Activated CD8-positive, alpha-beta memory T cell treated with anti-CD3 and anti-CD28 coated beads for 48 hours (primary cell): ENCODE results near the gene TMEM72.

ENCODE experiments used
- DNase-seq, 3 experiments: peaks; one replicate each; pipeline ENCODE4 v3.0.0-alpha.2; 2020; ENCODE audit warnings: low read depth in 2 of 3, low spot score in 2 of 3

TMEM72 gene

GRCh38 chr10:44978570-44979280, 67.6 kb downstream of the TMEM72 start, which contains the start of gene DEPP1:
DEPP1 (minus strand) TSS chr10:44978809; CDS start chr10:44978030, 779 bp downstream.
- no peak for DNase-seq

- no peak for DNase-seq
Measured at GRCh38 chr10:44979281-44980191, 68.4 kb downstream of the TMEM72 start.

DNA sequence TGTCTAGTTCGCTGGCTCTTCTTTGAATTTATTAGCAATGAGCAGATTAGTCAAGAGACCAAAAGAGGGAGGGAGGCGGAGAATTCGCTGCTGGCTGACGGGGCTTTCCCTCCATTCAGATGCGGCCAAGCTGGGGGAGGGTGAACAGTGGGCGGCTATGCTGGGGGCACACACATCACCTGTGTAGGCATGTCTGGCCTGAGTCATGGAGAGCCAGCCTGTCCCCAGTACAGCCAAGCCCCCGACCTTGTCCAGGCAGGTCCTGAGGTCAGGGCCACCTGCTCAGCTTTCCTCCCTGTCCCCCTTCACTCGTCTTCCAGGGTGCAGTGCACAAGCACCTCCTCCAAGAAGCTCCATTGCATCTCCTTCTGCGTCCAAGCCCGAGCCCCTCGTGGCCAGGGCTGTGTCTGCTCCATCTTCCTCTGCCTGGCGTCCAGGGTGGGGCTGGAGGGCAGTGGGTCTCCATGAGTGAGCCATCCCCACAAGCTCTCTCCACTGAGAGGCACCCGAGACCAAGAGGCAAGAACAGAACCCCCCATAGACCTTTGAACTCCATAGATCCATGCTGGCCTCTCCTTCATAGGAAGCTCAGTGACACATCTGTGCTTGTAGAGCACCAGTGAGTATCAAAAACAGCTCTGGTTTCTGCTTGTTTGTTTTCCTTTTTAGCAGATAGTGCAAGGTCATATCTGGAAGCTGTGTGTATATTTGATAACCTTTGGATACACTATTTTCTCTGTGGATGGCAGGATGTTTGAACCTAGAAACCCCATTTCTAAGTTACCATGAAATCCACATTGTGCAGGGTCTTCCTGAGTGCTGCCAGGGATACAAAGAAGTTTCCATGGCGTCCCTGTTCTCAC, 69.4 kb downstream of the TMEM72 start:
- DNase-seq, result no peak

DNA sequence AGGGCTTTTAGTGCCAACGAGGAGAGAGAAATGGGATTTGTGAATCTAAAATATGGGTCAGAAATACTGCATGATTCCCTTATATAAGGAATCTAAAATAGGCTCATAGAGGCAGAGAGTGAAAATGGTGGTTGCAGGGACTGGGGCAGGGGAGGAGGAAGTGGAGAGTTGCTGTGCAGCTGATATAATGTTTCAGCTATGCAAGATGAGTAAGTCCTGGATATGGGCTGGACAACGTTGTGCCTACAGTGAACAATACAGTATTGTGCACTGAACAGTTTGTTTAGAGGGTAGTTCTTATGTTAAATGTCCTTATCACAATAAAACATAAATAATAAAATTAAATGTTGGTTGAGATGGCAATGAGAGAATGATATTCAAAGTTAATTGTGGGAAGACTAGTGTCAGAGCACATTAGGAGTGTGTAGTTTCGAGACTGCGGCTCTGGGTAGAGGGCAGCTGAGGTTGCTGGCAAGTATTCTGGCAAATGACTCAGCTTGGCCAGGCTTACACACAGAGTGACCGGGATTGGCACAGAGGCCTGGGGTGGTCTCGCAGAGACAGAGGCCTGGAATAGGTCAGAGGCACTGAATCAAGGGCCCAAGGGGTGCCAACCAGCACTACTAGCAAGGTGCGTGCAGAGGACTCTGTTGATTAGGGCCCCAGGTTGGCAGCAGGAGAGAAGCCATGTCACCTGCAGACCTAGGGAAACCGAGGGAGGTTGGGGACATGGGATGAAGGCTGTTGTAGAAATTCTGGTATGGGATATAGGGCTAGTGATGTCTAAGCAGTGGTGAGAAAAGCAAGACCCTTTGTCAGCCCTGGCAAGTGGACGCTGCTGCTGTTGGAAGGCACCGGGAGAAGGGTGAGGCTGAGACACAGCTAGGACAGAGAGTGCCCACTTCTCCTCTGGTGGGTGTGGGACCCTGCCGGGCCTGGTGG, 70.3 kb downstream of the TMEM72 start:
- no peak for DNase-seq

- no peak for DNase-seq
Measured at GRCh38 chr10:44982114-44982460, 71.0 kb downstream of the TMEM72 start.

- DNase-seq, result no peak
Measured at GRCh38 chr10:44982496-44982895, 71.4 kb downstream of the TMEM72 start.

DNA sequence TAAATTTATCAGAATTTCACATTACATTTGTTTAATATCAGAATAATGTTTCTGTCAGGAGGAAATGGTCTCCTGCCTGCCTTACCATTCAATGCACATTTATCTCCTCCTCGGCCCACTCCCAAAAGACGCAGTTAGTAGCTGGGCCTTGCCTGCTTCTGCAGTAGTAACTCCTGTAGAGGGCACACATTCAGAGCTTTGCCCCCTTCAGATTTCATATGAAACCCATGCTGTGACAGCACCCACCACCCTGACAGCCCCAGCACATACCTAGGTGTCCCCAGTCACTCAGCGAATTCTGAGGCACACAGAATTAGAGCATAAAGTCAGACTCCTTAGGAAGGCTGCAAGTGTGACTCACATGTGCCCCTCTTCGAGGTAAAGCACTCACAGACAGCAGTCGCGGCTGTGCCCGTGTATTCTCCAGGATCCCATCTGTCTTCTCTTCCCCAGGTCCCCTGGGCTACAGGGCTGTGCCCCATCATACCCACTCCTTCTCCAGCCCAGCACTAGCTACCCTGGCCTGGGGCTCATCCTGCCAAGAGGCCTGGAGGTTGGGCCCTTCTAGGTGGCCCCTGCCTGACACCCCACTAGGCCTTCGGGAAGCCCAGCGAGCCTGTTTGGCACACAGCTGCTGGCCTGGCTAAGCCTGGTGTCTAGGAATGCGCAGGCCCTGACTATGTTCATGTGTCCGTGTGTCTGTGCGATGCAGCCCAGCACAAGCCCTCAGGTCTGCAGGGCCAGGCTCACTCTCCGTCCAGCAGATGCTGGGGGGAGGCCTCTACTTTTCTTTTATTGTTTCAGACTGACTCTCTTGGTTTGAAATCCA, 72.1 kb downstream of the TMEM72 start:
- DNase-seq, result no peak

DNA sequence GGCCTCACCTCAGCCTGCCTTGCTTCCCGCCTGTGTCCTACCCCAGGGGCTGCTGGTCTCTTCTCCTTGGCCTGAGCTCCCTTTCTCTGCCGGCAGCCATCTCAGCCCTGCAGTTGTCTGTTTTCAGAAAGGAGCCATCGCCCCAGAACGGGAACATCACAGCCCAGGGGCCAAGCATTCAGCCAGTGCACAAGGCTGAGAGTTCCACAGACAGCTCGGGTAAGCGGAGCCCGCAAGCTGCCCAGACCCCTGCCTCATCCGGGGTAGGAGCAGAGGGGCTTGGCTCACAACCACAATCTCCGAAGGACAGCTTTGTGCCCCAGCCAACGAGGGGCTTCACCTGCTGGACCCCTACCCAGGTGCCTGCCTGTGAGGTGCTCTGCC, 72.8 kb downstream of the TMEM72 start:
- no peak for DNase-seq

DNA sequence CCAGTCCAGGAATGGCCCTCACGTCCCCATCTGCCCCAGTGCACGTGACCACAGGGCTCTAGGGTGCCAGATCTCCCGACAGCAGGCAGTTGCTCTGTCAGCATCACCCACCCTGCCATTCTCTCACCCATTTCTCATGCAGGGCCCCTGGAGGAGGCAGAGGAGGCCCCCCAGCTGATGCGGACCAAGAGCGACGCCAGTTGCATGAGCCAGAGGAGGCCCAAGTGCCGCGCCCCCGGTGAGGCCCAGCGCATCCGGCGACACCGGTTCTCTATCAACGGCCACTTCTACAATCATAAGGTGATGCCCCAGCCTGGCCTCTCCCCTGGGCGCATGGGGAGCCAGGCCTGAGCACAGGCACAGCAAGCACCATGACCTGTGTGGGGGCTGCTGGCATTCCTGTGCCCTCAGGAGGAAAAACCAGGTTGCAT, 73.5 kb downstream of the TMEM72 start:
- DNase-seq, result no peak

DNA sequence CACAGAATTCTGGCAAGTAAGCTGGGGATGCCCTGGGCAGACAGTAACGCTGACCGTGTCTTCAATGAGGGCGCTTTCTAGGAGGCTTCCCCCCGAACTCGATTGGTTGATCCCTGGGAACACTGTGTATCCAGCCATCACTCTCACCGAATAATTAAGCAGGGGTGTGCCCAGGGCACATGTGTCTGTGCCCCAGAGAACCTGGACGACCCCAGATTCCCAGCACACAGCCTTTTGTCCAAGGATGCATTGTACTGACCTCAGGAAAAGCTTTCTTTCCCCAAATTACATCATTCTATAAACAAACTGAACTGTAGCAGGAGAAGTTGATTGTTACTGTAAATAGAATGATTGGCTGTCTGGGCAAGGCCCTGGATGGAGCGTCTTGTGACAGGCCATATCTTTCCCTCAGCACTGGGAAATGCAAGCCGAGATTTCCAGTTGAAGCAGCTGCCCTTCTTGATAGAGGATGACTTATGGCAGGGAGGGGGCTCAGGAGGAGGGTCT, 74.1 kb downstream of the TMEM72 start:
- no peak for DNase-seq

DNA sequence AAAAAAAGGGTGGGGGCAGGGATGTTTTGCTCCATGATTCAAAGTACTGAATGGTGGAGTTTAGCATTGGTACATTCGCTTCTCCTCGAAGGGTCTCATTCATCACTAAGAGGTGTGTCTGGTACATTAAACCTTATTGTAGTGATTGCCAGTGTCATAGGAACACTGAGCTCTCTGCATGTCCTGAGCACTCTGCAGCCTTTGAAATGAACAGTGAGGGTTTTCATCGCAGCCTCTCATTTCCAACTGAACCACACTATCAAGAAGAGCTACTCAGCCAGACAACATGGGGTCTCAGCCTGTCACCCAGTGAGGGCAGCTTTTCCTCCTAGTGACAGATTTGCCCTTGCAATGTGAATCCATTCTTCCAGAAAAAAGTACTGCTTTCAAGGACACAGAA, 75.0 kb downstream of the TMEM72 start:
- DNase-seq, result no peak
